GM23338 (cell line): ENCODE results near the gene SLC32A1. TPM values are rescaled to one million over a fixed set of nuclear protein-coding genes. Genes with fewer than 3 reads are reported as not detected.

Experiments used
- ATAC-seq: fragments of 200-7000 bp; cut with Tn5 transposase; 3 replicates; pipeline ENCODE4 v1.9.1; 2020
- DNase-seq: peaks from one replicate; pipeline ENCODE4 v3.0.0-alpha.2; 2015; ENCODE audit warnings: low spot score
- H2AFZ ChIP-seq: fragments of 200-600 bp; sonication (generic); 2 replicates; pipeline ENCODE4 v1.8.0; 2016; ENCODE audit warnings: antibody characterized with exemption, mild to moderate bottlenecking, moderate library complexity
- H3F3A ChIP-seq: fragments of 200-600 bp; sonication (generic); replicated peaks from 2 replicates; pipeline ENCODE4 v1.8.0; 2017; ENCODE audit warnings: antibody characterized with exemption, mixed run types, low read depth
- H3K27ac ChIP-seq: fragments of 200-600 bp; sonication (generic); 2 replicates; pipeline ENCODE4 v1.6.1; 2016; ENCODE audit warnings: low read depth
- H3K27me3 ChIP-seq: fragments of 200-600 bp; sonication (generic); 2 replicates; pipeline ENCODE4 v1.8.0; 2016; ENCODE audit warnings: mild to moderate bottlenecking, mixed run types, moderate library complexity; ENCODE audit not compliant: insufficient read depth
- H3K36me3 ChIP-seq: fragments of 200-600 bp; sonication (generic); 2 replicates; pipeline ENCODE4 v1.8.0; 2016; ENCODE audit warnings: mild to moderate bottlenecking; ENCODE audit not compliant: insufficient read depth
- H3K4me1 ChIP-seq: fragments of 200-600 bp; sonication (generic); 2 replicates; pipeline ENCODE4 v1.8.0; 2016; ENCODE audit warnings: mild to moderate bottlenecking, moderate library complexity; ENCODE audit not compliant: insufficient read depth
- H3K4me2 ChIP-seq: fragments of 200-600 bp; sonication (generic); 2 replicates; pipeline ENCODE4 v1.7.1; 2017; ENCODE audit warnings: mixed run types
- H3K4me3 ChIP-seq: fragments of 200-600 bp; sonication (generic); 2 replicates; pipeline ENCODE4 v1.6.1; 2016; ENCODE audit warnings: mixed run types
- H3K79me2 ChIP-seq: fragments of 200-600 bp; sonication (generic); replicated peaks from 2 replicates; pipeline ENCODE4 v1.8.0; 2017; ENCODE audit warnings: mild to moderate bottlenecking; ENCODE audit not compliant: insufficient read depth
- H3K9me2 ChIP-seq: fragments of 200-600 bp; sonication (generic); 2 replicates; pipeline ENCODE4 v1.8.0; 2017; ENCODE audit not compliant: insufficient read depth
- H4K20me1 ChIP-seq: fragments of 200-600 bp; sonication (generic); replicated peaks from 2 replicates; pipeline ENCODE4 v1.8.0; 2017; ENCODE audit warnings: mild to moderate bottlenecking; ENCODE audit not compliant: insufficient read depth
- H3K27ac Mint-ChIP-seq: 2 replicates; pipeline ENCODE4 v1.8.0; 2020; ENCODE audit warnings: inconsistent platforms, mild to moderate bottlenecking, moderate library complexity, mixed read lengths
- H3K27me3 Mint-ChIP-seq: 3 replicates; pipeline ENCODE4 v1.8.0; 2022; ENCODE audit warnings: low read depth, mild to moderate bottlenecking, moderate library complexity, mixed read lengths, inconsistent platforms; ENCODE audit not compliant: insufficient read depth, poor library complexity
- H3K36me3 Mint-ChIP-seq: 3 replicates; pipeline ENCODE4 v1.8.0; 2021; ENCODE audit warnings: low read depth, mild to moderate bottlenecking, inconsistent platforms, moderate library complexity, mixed read lengths
- H3K4me1 Mint-ChIP-seq: 3 replicates; pipeline ENCODE4 v1.8.0; 2020; ENCODE audit warnings: mild to moderate bottlenecking, inconsistent platforms, mixed read lengths
- H3K4me3 Mint-ChIP-seq: 3 replicates; pipeline ENCODE4 v1.8.0; 2021; ENCODE audit warnings: moderate library complexity, mild to moderate bottlenecking, inconsistent platforms, mixed read lengths
- H3K9me3 Mint-ChIP-seq: 3 replicates; pipeline ENCODE4 v1.8.0; 2020; ENCODE audit warnings: moderate library complexity, mild to moderate bottlenecking, inconsistent platforms, mixed read lengths
- CREB1 ChIP-seq: fragments of 250-450 bp; sonication (Bioruptor Pico); IDR thresholded peaks from 2 replicates; pipeline ENCODE4 v1.5.0; 2020; ENCODE audit warnings: low read depth, mild to moderate bottlenecking, moderate library complexity
- EZH2 ChIP-seq: fragments of 200-600 bp; sonication (generic); IDR thresholded peaks from one replicate; pipeline ENCODE4 v1.8.0; 2017; ENCODE audit warnings: antibody characterized with exemption, mild to moderate bottlenecking, low read depth; ENCODE audit not compliant: unreplicated experiment
- EZH2phosphoT487 ChIP-seq: fragments of 200-600 bp; sonication (generic); IDR thresholded peaks from one replicate; pipeline ENCODE4 v1.8.1; 2018; ENCODE audit warnings: antibody characterized with exemption; ENCODE audit not compliant: unreplicated experiment
- JUNB ChIP-seq: IDR thresholded peaks from one replicate; pipeline ENCODE4 v1.6.1; 2016; ENCODE audit warnings: antibody characterized with exemption; ENCODE audit not compliant: unreplicated experiment
- NANOG ChIP-seq: IDR thresholded peaks from 2 replicates; pipeline ENCODE4 v1.6.1; 2016; ENCODE audit warnings: antibody characterized with exemption, borderline replicate concordance
- POLR2AphosphoS5 ChIP-seq: IDR thresholded peaks from 2 replicates; pipeline ENCODE4 v1.6.1; 2016; ENCODE audit warnings: antibody characterized with exemption, low read depth
- REST ChIP-seq: IDR thresholded peaks from one replicate; pipeline ENCODE4 v1.6.1; 2018; ENCODE audit warnings: antibody characterized with exemption; ENCODE audit not compliant: unreplicated experiment
- STAT1 ChIP-seq: IDR thresholded peaks from one replicate; pipeline ENCODE4 v1.6.1; 2016; ENCODE audit warnings: antibody characterized with exemption; ENCODE audit not compliant: unreplicated experiment
- ZNF114 ChIP-seq: fragments of 250-450 bp; sonication (Bioruptor Pico); IDR thresholded peaks from 2 replicates; pipeline ENCODE4 v1.5.0; 2020; ENCODE audit warnings: mild to moderate bottlenecking, moderate library complexity
- ZNF331 ChIP-seq: fragments of 250-450 bp; sonication (Bioruptor Pico); IDR thresholded peaks from 2 replicates; pipeline ENCODE4 v1.5.0; 2020; ENCODE audit warnings: low read depth, mild to moderate bottlenecking, moderate library complexity
- polyA plus RNA-seq: library from polyadenylated mRNA; unstranded; fragments of >200 nt; fragmentation: Nextera tagmentation; extraction: Ambion mirVana; gene quantifications from 2 replicates; pipeline ENCODE4 v1.2.1, GENCODE V29; 2016
- total RNA-seq: library from RNA; depleted of rRNA; stranded (reverse); fragments of >200 nt; shearing (Covaris generic); gene quantifications from 2 replicates; pipeline ENCODE4 v1.2.3, GENCODE V29; 2014
- TF ChIP-seq, protein P1 (sequence below), 2 experiments: fragments of 200-600 bp in 1 of 2; sonication (generic) in 1 of 2; conservative IDR thresholded peaks; 2 replicates each; pipeline versions ENCODE4 v1.5.1 to v1.6.1; 2016 to 2017; ENCODE audit warnings: antibody characterized with exemption in 2 of 2, low read depth in 2 of 2, mild to moderate bottlenecking in 2 of 2, moderate library complexity in 1 of 2
- TF ChIP-seq, protein P2 (sequence below): IDR thresholded peaks from 2 replicates; pipeline ENCODE4 v1.6.1; 2016; ENCODE audit warnings: antibody characterized with exemption
- TF ChIP-seq, protein P3 (sequence below): fragments of 250-450 bp; sonication (Bioruptor Pico); IDR thresholded peaks from 2 replicates; pipeline ENCODE4 v1.5.0; 2020; ENCODE audit warnings: mild to moderate bottlenecking, moderate library complexity

The SLC32A1 gene
- total and polyA plus RNA-seq, 2 experiments from 2014 or later: 0.87 TPM; not detected in 1

- Histone ChIP-seq H3K79me2 (no peaks in the 10 kb centered on the region), H3F3A (no peaks in the 10 kb centered on the region; the same call in 1 of the 2 replicates), H3K4me3 (no peak overlapping the region), H3K27ac (no peak overlapping the region), H3K4me1 (0 out of 2 replicates have a peak, but pooled peaks cover 7% of the 10 kb centered on the region), H4K20me1 (no peaks in the 10 kb centered on the region; the same call in 1 of the 2 replicates), H3K27me3 (no peaks in the 10 kb centered on the region), H3K9me2 (no peaks in the 10 kb centered on the region), H3K36me3 (peaks cover 46% of the 10 kb centered on the region; the same call in 1 of the 2 replicates), H2AFZ (no peak overlapping the region), H3K4me2 (no peak overlapping the region)
- H3K4me1 Mint-ChIP-seq: peaks cover 4% of the 10 kb centered on the region; the same call in 2 of the 3 replicates
- no peak overlapping the region for H3K4me3 Mint-ChIP-seq
- TF ChIP-seq POLR2AphosphoS5 (no peak), REST (no peak), NANOG (no peak), EZH2phosphoT487 (no peak), STAT1 (no peak), CREB1 (CRISPR knock-in tag) (no peak), ZNF331 (no peak), EZH2 (no peak), JUNB (no peak), ZNF114 (CRISPR knock-in tag) (no peak)
- TF ChIP-seq, protein P1, sequence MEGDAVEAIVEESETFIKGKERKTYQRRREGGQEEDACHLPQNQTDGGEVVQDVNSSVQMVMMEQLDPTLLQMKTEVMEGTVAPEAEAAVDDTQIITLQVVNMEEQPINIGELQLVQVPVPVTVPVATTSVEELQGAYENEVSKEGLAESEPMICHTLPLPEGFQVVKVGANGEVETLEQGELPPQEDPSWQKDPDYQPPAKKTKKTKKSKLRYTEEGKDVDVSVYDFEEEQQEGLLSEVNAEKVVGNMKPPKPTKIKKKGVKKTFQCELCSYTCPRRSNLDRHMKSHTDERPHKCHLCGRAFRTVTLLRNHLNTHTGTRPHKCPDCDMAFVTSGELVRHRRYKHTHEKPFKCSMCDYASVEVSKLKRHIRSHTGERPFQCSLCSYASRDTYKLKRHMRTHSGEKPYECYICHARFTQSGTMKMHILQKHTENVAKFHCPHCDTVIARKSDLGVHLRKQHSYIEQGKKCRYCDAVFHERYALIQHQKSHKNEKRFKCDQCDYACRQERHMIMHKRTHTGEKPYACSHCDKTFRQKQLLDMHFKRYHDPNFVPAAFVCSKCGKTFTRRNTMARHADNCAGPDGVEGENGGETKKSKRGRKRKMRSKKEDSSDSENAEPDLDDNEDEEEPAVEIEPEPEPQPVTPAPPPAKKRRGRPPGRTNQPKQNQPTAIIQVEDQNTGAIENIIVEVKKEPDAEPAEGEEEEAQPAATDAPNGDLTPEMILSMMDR (conservative IDR thresholded peaks at IDR 0.05; ENCODE audit: low read depth in 2 of 2): no peak
- TF ChIP-seq, protein P2, sequence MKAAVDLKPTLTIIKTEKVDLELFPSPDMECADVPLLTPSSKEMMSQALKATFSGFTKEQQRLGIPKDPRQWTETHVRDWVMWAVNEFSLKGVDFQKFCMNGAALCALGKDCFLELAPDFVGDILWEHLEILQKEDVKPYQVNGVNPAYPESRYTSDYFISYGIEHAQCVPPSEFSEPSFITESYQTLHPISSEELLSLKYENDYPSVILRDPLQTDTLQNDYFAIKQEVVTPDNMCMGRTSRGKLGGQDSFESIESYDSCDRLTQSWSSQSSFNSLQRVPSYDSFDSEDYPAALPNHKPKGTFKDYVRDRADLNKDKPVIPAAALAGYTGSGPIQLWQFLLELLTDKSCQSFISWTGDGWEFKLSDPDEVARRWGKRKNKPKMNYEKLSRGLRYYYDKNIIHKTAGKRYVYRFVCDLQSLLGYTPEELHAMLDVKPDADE: no peak
- TF ChIP-seq, protein P3, sequence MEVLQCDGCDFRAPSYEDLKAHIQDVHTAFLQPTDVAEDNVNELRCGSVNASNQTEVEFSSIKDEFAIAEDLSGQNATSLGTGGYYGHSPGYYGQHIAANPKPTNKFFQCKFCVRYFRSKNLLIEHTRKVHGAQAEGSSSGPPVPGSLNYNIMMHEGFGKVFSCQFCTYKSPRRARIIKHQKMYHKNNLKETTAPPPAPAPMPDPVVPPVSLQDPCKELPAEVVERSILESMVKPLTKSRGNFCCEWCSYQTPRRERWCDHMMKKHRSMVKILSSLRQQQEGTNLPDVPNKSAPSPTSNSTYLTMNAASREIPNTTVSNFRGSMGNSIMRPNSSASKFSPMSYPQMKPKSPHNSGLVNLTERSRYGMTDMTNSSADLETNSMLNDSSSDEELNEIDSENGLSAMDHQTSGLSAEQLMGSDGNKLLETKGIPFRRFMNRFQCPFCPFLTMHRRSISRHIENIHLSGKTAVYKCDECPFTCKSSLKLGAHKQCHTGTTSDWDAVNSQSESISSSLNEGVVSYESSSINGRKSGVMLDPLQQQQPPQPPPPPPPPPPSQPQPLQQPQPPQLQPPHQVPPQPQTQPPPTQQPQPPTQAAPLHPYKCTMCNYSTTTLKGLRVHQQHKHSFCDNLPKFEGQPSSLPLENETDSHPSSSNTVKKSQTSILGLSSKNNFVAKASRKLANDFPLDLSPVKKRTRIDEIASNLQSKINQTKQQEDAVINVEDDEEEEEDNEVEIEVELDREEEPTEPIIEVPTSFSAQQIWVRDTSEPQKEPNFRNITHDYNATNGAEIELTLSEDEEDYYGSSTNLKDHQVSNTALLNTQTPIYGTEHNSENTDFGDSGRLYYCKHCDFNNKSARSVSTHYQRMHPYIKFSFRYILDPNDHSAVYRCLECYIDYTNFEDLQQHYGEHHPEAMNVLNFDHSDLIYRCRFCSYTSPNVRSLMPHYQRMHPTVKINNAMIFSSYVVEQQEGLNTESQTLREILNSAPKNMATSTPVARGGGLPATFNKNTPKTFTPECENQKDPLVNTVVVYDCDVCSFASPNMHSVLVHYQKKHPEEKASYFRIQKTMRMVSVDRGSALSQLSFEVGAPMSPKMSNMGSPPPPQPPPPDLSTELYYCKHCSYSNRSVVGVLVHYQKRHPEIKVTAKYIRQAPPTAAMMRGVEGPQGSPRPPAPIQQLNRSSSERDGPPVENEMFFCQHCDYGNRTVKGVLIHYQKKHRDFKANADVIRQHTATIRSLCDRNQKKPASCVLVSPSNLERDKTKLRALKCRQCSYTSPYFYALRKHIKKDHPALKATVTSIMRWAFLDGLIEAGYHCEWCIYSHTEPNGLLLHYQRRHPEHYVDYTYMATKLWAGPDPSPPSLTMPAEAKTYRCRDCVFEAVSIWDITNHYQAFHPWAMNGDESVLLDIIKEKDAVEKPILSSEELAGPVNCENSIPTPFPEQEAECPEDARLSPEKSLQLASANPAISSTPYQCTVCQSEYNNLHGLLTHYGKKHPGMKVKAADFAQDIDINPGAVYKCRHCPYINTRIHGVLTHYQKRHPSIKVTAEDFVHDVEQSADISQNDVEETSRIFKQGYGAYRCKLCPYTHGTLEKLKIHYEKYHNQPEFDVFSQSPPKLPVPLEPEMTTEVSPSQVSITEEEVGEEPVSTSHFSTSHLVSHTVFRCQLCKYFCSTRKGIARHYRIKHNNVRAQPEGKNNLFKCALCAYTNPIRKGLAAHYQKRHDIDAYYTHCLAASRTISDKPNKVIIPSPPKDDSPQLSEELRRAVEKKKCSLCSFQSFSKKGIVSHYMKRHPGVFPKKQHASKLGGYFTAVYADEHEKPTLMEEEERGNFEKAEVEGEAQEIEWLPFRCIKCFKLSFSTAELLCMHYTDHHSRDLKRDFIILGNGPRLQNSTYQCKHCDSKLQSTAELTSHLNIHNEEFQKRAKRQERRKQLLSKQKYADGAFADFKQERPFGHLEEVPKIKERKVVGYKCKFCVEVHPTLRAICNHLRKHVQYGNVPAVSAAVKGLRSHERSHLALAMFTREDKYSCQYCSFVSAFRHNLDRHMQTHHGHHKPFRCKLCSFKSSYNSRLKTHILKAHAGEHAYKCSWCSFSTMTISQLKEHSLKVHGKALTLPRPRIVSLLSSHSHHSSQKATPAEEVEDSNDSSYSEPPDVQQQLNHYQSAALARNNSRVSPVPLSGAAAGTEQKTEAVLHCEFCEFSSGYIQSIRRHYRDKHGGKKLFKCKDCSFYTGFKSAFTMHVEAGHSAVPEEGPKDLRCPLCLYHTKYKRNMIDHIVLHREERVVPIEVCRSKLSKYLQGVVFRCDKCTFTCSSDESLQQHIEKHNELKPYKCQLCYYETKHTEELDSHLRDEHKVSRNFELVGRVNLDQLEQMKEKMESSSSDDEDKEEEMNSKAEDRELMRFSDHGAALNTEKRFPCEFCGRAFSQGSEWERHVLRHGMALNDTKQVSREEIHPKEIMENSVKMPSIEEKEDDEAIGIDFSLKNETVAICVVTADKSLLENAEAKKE (CRISPR knock-in tag): no peak
- H3K27me3 Mint-ChIP-seq: no peaks in the 10 kb centered on the region
- no peak for DNase-seq
- ATAC-seq: no peak
- H3K9me3 Mint-ChIP-seq: no peaks in the 10 kb centered on the region
- peaks cover 45% of the 10 kb centered on the region for H3K36me3 Mint-ChIP-seq
- H3K27ac Mint-ChIP-seq: no peak overlapping the region
Measured at GRCh38 chr20:38760978-38761377, 36.7 kb downstream of the SLC32A1 start.
